B cell (primary cell): Measurements from ENCODE around the gene TMEM163. TPM values are rescaled to one million over a fixed set of nuclear protein-coding genes. Genes with fewer than 3 reads are reported as not detected.

Source experiments
- ATAC-seq: fragments of 200-7000 bp; cut with Tn5 transposase; one replicate; pipeline ENCODE4 v1.10.0; 2021; ENCODE audit warnings: low read depth, mild to moderate bottlenecking, moderate number of reproducible peaks, moderate library complexity
- CTCF ChIA-PET: fragments of 350-600 bp; sonication (Branson Sonifier 250); formaldehyde crosslinking; loops from one replicate; lab custom pipeline; 2021; ENCODE audit warnings: antibody characterized with exemption, inconsistent platforms; lab: Charles Lee
- POLR2A ChIA-PET: fragments of 350-600 bp; sonication (Branson Sonifier 250); formaldehyde crosslinking; loops from one replicate; lab custom pipeline; 2021; ENCODE audit warnings: antibody characterized with exemption; lab: Charles Lee
- DNase-seq: peaks from one replicate; pipeline ENCODE4 v3.0.0; 2013
- H2AFZ ChIP-seq: 2 replicates; pipeline ENCODE4 v1.6.1; 2012; ENCODE audit warnings: mild to moderate bottlenecking, low read depth, low read length; ENCODE audit not compliant: insufficient read depth, poor library complexity, severe bottlenecking
- H3K27ac ChIP-seq, 2 donors: 1 replicate in 1 of 2; 2 replicates in 1 of 2; pipeline ENCODE4 v1.5.1; 2012 to 2013; ENCODE audit warnings: low read length in 2 of 2, mild to moderate bottlenecking in 2 of 2, moderate library complexity in 1 of 2
- H3K27me3 ChIP-seq, 4 experiments: fragments of 200-600 bp in 1 of 4; sonication (generic) in 1 of 4; replicated peaks in 1 of 4; 1 replicate in 2 of 4; 2 replicates in 2 of 4; pipeline versions ENCODE4 v1.6.1 to v1.7.0; 2013 to 2016; ENCODE audit warnings: low read length in 3 of 4, mild to moderate bottlenecking in 2 of 4, mixed read lengths in 1 of 4, moderate library complexity in 1 of 4; ENCODE audit not compliant: insufficient read depth in 4 of 4, control insufficient read depth in 3 of 4; ENCODE audit errors: control extremely low read depth in 1 of 4
- H3K36me3 ChIP-seq, 2 experiments: replicated peaks in 1 of 2; 1 replicate in 1 of 2; 2 replicates in 1 of 2; pipeline versions ENCODE4 v1.6.1 to v1.7.1; 2013; ENCODE audit warnings: low read length in 1 of 2; ENCODE audit not compliant: insufficient read depth in 2 of 2, control insufficient read depth in 1 of 2; ENCODE audit errors: control extremely low read depth in 1 of 2, extremely low read depth in 1 of 2
- H3K4me1 ChIP-seq, 2 donors: fragments of 200-600 bp in 1 of 2; sonication (generic) in 1 of 2; 1 replicate in 1 of 2; 2 replicates in 1 of 2; pipeline versions ENCODE4 v1.5.1 to v1.6.1; 2013 to 2017; ENCODE audit warnings: low read length in 2 of 2; ENCODE audit not compliant: control insufficient read depth in 2 of 2, insufficient read depth in 2 of 2
- H3K4me2 ChIP-seq: replicated peaks from 2 replicates; pipeline ENCODE3; 2012; ENCODE audit warnings: mild to moderate bottlenecking, low read depth, low read length; ENCODE audit not compliant: poor library complexity, severe bottlenecking
- H3K4me3 ChIP-seq, 5 experiments: fragments of 200-600 bp in 1 of 5; sonication (generic) in 1 of 5; 1 replicate in 3 of 5; 2 replicates in 2 of 5; pipeline versions ENCODE4 v1.5.1 to v1.7.0; 2011 to 2016; ENCODE audit warnings: low read length in 4 of 5, mild to moderate bottlenecking in 4 of 5, low read depth in 2 of 5, control low read depth in 1 of 5, moderate library complexity in 1 of 5; ENCODE audit not compliant: insufficient read depth in 1 of 5; ENCODE audit errors: control extremely low read depth in 1 of 5, extremely low read depth in 1 of 5
- H3K79me2 ChIP-seq: fragments of 200-600 bp; sonication (generic); one replicate; pipeline ENCODE4 v1.6.0; 2016; ENCODE audit warnings: low read length; ENCODE audit not compliant: control insufficient read depth, insufficient read depth
- H3K9ac ChIP-seq: fragments of 200-600 bp; sonication (generic); 2 replicates; pipeline ENCODE4 v1.6.1; 2017; ENCODE audit warnings: mild to moderate bottlenecking, low read length, moderate library complexity
- H3K9me3 ChIP-seq, 3 donors: one replicate each; pipeline versions ENCODE4 v1.6.1 to v1.7.1; 2013; ENCODE audit warnings: low read length in 2 of 3; ENCODE audit not compliant: control insufficient read depth in 2 of 3, insufficient read depth in 1 of 3; ENCODE audit errors: control extremely low read depth in 1 of 3
- H4K20me1 ChIP-seq: 2 replicates; pipeline ENCODE4 v1.6.0; 2012; ENCODE audit warnings: mild to moderate bottlenecking, low read length; ENCODE audit not compliant: insufficient read depth, control insufficient read depth, poor library complexity, severe bottlenecking
- H3K27ac Mint-ChIP-seq: one replicate; pipeline ENCODE4 v1.8.0; 2021; ENCODE audit warnings: mixed read lengths
- H3K27me3 Mint-ChIP-seq: one replicate; pipeline ENCODE4 v1.8.0; 2021; ENCODE audit warnings: mixed read lengths
- H3K4me1 Mint-ChIP-seq: one replicate; pipeline ENCODE4 v1.8.0; 2021; ENCODE audit warnings: mixed read lengths
- H3K4me3 Mint-ChIP-seq: one replicate; pipeline ENCODE4 v1.8.0; 2021; ENCODE audit warnings: mixed read lengths
- H3K9me3 Mint-ChIP-seq: one replicate; pipeline ENCODE4 v1.8.0; 2022; ENCODE audit warnings: mixed read lengths; ENCODE audit not compliant: insufficient read depth
- CTCF ChIP-seq: fragments of 200-600 bp; IDR thresholded peaks from one replicate; pipeline ENCODE4 v1.8.0; 2022; ENCODE audit warnings: antibody characterized with exemption, mild to moderate bottlenecking
- EZH2 ChIP-seq: IDR thresholded peaks from 2 replicates; pipeline ENCODE4 v1.6.1; 2012; ENCODE audit warnings: borderline replicate concordance, low read depth, mild to moderate bottlenecking, moderate library complexity, low read length; ENCODE audit not compliant: insufficient read depth, poor library complexity, severe bottlenecking
- WGBS: methylation state at CpG from one replicate; pipeline ENCODE4 v1.1.5; 2013; ENCODE audit warnings: missing lambda C conversion rate; ENCODE audit not compliant: insufficient coverage; 5-methylcytosine and 5-hydroxymethylcytosine counted together
- intact Hi-C: fragments of 100-400 bp; cut with micrococcal nuclease; formaldehyde crosslinking; loops from one replicate; pipeline ENCODE4 v1.10.0; 2022
- polyA plus RNA-seq: library from polyadenylated mRNA; depleted of rRNA; stranded (reverse); fragments of >200 nt; gene quantifications from 2 replicates; pipeline ENCODE4 v1.2.3, GENCODE V29; 2012
- total RNA-seq, 2 donors: library from RNA; stranded (reverse); fragments of 120-200 nt in 1 of 2; gene quantifications; 1 replicate in 1 of 2; 2 replicates in 1 of 2; pipeline versions ENCODE4 v1.2.3 to v1.2.4, GENCODE V29; 2013 to 2022

The TMEM163 gene
- total and polyA plus RNA-seq, 2 donors (not counting 1 experiment from before 2014, with no cell fraction given): 2.6 to 5.6 TPM

GRCh38 chr2:134505446-134505845 lies 213.4 kb downstream of the TMEM163 start:
- no peaks in the 10 kb centered on the region for H3K4me1 Mint-ChIP-seq
- no peak overlapping the region for H2AFZ ChIP-seq
- no peak for TF ChIP-seq CTCF
- TF ChIP-seq EZH2: no peak
- H3K4me1 ChIP-seq: no peaks in the 10 kb centered on the region
- no peaks in the 10 kb centered on the region for H3K27me3 ChIP-seq
- no peaks in the 10 kb centered on the region for H4K20me1 ChIP-seq
- ATAC-seq: no peak
- no peak overlapping the region for H3K4me3 Mint-ChIP-seq
- H3K27me3 Mint-ChIP-seq: no peaks in the 10 kb centered on the region
- no peak overlapping the region for H3K27ac ChIP-seq
- no peaks in the 10 kb centered on the region for H3K9me3 ChIP-seq
- H3K36me3 ChIP-seq: no peaks in the 10 kb centered on the region
- ChIA-PET POLR2A (interaction anchor here (0.7 kb wide), 1 partner anchor 55 kb away, joined by 4 read pairs; no protein-coding TSS in a partner anchor), CTCF (no interaction called here)
- no peak overlapping the region for H3K27ac Mint-ChIP-seq
- H3K9ac ChIP-seq: no peak overlapping the region
- DNase-seq: no peak
- 100% methylated on average over 1 of the region's 9 CpGs for WGBS
- no peaks in the 10 kb centered on the region for H3K9me3 Mint-ChIP-seq
- H3K79me2 ChIP-seq: no peaks in the 10 kb centered on the region
- no peak overlapping the region for H3K4me3 ChIP-seq
- intact Hi-C loops: no loop called here
- H3K4me2 ChIP-seq: no peak overlapping the region

- H3K4me1 ChIP-seq: no peaks in the 10 kb centered on the region
- H3K9ac ChIP-seq: no peak overlapping the region
- no peaks in the 10 kb centered on the region for H3K27me3 ChIP-seq
- WGBS: 100% methylated on average over 3 of the region's 5 CpGs
- intact Hi-C loops: no loop called here
- POLR2A ChIA-PET: interaction anchor here (0.7 kb wide), 1 partner anchor 56 kb away, joined by 4 read pairs; no protein-coding TSS in a partner anchor
- Mint-ChIP-seq H3K4me3 (no peak overlapping the region), H3K4me1 (no peaks in the 10 kb centered on the region), H3K27me3 (no peaks in the 10 kb centered on the region), H3K27ac (no peak overlapping the region), H3K9me3 (no peaks in the 10 kb centered on the region)
- no peak overlapping the region for H3K27ac ChIP-seq
- no peak overlapping the region for H2AFZ ChIP-seq
- no peak for TF ChIP-seq CTCF
- no peak for TF ChIP-seq EZH2
- ATAC-seq: no peak
- no peaks in the 10 kb centered on the region for H3K36me3 ChIP-seq
- CTCF ChIA-PET: no interaction called here
- no peaks in the 10 kb centered on the region for H4K20me1 ChIP-seq
- no peak overlapping the region for H3K4me3 ChIP-seq
- DNase-seq: no peak
- H3K4me2 ChIP-seq: no peak overlapping the region
- no peaks in the 10 kb centered on the region for H3K9me3 ChIP-seq
- no peaks in the 10 kb centered on the region for H3K79me2 ChIP-seq
Measured at GRCh38 chr2:134504586-134505336, 214.0 kb downstream of the TMEM163 start.
